Activated CD4-positive, alpha-beta T cell treated with anti-CD3 and anti-CD28 coated beads, Interleukin-2, amount 50 U/mL, for 24 hours (primary cell): ENCODE measurements around the gene KIF14.
A peak's percentile ranks its signal among the peaks of the same experiment; 100 is the strongest.

ENCODE experiments used
- DNase-seq, 2 donors: peaks; one replicate each; pipeline ENCODE4 v3.0.0-alpha.2; 2020; ENCODE audit warnings: low read depth in 1 of 2, low spot score in 1 of 2

The KIF14 gene, protein sequence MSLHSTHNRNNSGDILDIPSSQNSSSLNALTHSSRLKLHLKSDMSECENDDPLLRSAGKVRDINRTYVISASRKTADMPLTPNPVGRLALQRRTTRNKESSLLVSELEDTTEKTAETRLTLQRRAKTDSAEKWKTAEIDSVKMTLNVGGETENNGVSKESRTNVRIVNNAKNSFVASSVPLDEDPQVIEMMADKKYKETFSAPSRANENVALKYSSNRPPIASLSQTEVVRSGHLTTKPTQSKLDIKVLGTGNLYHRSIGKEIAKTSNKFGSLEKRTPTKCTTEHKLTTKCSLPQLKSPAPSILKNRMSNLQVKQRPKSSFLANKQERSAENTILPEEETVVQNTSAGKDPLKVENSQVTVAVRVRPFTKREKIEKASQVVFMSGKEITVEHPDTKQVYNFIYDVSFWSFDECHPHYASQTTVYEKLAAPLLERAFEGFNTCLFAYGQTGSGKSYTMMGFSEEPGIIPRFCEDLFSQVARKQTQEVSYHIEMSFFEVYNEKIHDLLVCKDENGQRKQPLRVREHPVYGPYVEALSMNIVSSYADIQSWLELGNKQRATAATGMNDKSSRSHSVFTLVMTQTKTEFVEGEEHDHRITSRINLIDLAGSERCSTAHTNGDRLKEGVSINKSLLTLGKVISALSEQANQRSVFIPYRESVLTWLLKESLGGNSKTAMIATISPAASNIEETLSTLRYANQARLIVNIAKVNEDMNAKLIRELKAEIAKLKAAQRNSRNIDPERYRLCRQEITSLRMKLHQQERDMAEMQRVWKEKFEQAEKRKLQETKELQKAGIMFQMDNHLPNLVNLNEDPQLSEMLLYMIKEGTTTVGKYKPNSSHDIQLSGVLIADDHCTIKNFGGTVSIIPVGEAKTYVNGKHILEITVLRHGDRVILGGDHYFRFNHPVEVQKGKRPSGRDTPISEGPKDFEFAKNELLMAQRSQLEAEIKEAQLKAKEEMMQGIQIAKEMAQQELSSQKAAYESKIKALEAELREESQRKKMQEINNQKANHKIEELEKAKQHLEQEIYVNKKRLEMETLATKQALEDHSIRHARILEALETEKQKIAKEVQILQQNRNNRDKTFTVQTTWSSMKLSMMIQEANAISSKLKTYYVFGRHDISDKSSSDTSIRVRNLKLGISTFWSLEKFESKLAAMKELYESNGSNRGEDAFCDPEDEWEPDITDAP (N-terminal part only)

DNA sequence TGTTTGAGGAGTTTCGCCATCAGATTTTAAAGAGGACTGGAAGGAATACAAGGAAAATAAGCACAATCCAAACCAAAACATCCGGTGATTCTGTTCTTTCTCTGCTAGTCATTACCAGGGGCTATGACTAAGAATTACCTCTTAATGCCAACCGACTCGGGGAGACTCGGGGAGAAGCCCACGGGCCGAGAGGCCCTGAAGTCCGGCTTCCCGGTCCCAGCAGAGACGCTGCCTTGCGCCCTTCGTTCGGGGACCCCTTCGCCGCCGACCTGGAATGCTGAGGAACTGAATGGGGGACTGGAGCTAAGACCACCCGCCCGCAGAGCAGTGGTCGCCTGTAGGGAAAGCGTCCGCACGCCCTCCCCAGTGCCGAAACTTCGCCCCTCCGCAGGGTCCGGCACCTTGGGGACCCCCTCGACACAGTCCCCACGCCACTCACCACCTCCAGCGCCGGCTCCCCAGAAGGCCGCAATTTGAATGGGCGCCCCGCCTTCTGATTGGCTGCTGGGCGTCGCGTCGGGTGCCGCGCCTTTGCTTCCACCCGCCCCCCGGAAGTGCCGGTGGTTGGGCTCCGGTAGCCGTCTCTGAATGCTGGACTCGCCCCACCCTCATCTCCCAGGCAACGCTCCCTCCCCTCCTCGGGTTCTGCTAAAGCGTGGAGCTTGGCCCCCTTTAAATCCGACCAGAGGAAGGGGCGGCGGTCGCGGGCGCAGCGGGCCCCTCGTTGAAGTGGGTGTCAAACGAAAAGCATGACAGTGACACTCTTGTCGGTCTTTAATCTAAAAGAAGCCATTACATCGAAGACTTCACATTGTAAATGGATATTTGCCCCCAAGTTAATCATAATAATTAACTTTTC lies at the start of gene KIF14:
TSS of gene KIF14 (minus strand) at position 479 of the 859 bp plus-strand sequence. CDS start 2,028 bp downstream, outside the sequence.
- DNase-seq: peak; percentile 75 to 86

- DNase-seq: peak; percentile 84 to 89
Measured at GRCh38 chr1:200669314-200670241, 49.0 kb upstream of the KIF14 start, which contains the start of gene DDX59. DDX59 (minus strand) TSS chr1:200669907; CDS start chr1:200666740, 3,167 bp downstream.

- DNase-seq: no peak
Measured at GRCh38 chr1:200668514-200669313, 48.2 kb upstream of the KIF14 start.

DNA sequence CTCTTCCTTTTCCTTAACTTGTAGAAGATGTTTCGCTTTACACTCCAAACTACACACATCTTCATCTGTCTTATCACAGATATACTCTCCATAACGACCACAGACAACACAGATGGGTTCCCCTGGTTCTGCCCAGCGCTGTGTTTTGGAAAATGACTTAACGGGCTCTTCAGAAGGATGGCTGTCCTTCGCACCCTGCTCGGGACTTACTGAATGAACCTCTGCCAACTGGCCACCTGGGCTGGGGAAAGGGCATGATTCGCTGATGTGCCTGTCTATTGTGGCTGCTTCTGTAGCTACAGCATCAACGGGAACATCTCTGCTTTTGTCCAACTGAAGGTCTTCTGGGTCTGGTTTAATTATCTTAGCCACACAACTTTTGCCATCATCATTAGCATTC lies 45.8 kb upstream of the KIF14 start:
- no peak for DNase-seq

- DNase-seq: no peak
Measured at GRCh38 chr1:200665861-200666260, 45.3 kb upstream of the KIF14 start.

- DNase-seq: no peak
Measured at GRCh38 chr1:200660719-200661118, 40.2 kb upstream of the KIF14 start.

DNA sequence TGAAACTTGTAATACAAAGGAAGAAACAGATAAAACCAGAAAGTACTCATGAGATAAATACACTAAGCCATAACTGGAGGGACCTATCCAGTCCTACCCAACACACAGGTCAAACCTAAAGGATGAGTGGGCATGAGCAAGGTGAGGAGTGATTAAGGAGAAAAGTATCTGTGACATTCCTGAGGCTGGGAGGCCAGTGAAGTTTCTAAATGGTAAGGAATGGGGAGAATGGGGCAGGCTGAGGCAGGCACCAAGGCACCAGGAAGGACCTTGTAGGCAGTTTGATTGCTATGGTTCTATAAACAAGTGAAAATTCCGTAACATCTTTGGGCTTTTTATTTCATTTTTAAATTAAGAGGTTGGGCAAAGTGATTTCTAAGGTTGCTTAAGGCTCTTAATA lies 38.7 kb upstream of the KIF14 start:
- no peak for DNase-seq

DNA sequence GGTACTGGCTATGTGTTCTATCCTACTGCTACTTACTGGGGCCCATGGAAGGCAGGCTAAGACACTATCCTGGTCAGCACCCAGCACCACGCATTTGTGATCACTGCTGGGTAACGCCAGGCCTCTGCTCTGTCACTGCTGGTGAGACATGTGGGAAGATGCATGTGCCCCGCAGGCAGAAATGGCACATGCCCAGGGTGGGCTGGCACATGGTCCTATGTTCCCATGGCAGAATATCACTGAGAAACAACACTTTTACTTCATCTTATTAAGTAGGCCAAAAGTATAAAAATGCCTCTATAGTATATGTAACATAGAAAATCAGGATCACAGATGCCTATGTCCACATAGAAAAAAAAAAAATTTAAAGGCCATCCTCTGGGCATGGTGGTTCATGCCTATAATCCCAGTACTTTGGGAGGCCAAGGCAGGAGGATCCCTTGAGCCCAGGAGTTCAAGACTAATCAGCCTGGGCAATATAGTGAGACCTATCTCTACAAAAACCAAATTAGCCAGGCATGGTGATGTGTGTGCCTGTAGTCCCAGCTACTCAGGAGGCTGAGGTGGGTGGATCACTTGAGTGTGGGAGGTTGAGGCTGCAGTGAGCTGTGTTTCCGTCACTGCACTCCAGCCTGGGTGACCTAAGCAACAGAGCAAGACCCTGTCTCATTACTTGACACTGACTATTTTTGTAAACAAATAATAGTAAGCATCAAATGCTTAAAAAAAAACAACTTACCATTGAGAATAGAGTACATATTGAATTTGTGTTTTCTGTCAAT lies 37.7 kb upstream of the KIF14 start:
- no peak for DNase-seq

DNA sequence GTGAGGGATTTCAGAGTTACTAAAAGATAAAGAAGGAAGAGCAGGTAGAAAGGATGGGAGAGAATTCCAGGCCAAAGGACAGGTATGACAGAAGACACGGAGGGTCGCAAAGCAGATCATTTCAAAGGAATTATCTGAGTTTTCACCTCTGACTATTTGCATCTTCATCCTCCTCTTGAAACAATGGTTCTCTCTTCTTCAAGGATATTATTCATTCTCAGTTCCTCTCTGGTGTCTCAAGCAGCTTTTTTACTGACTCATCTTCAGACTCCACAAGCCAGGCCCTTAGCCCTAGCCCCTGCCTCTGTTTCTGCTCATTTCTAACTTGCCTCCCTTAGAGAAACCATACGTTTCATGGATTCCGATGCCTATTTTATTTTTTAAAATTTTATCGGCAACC lies 34.1 kb upstream of the KIF14 start:
- no peak for DNase-seq

DNA sequence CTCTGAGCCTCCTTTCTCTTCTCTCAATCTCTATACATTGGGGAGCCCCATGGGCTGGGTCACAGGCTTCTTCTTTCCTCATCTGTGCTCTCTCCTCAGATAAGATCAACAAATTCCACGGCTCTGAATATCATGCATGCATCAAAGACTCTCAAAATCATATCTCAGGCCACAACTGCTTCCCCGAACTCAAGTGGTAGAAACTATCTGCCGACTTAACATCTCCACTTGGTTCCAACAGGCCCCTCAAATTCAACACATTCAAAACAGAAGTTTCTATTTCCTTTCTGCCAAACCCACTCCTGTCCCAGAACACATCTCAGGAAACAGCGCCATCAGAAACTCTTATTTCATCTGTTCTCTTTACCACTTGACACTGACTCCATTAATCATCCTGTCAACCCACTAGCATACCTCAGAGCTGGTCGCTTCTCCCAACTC lies 32.5 kb upstream of the KIF14 start:
- DNase-seq: no peak

- no peak for DNase-seq
Measured at GRCh38 chr1:200652378-200652777, 31.8 kb upstream of the KIF14 start.

- no peak for DNase-seq
Measured at GRCh38 chr1:200646515-200646914, 26.0 kb upstream of the KIF14 start.

DNA sequence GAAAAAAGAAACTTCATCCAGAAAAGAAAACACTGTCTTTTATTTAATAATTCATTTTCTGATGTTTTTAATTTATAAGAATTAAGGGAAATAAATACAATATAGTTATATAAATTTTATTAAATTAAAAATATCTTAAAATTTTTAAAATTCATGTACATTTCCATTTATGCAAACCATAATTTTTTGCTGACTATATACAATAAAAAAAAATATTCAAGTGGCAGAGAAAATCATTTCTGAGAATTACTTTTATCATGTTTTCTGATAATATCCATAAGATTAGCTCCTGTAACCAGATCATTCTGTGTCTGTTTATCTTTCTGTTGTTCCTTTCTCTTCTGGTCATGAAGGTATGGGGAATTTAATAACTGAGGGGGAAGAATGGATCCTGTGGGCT lies 23.5 kb upstream of the KIF14 start:
- no peak for DNase-seq

DNA sequence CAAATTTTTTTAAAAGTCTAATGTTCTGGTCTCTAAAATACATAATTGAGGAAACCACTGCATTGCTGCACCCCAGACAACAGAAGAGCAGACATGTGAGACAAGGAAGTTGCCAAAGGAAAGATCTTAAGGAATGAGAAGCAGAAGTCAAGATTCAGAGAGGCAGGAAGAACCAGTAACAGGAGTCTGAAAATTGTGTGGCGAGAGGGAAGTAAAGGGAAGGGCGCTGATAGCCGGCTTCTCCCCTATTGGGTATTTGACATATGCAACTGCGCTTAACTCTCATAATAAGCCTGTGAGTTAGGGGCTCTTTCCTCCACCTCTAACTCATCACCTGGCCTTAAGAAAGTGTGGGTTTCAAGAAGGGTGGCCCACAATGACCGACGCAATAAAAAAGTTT lies 21.9 kb upstream of the KIF14 start:
- no peak for DNase-seq

GRCh38 chr1:200640963-200641401 lies 20.4 kb upstream of the KIF14 start:
- no peak for DNase-seq

DNA sequence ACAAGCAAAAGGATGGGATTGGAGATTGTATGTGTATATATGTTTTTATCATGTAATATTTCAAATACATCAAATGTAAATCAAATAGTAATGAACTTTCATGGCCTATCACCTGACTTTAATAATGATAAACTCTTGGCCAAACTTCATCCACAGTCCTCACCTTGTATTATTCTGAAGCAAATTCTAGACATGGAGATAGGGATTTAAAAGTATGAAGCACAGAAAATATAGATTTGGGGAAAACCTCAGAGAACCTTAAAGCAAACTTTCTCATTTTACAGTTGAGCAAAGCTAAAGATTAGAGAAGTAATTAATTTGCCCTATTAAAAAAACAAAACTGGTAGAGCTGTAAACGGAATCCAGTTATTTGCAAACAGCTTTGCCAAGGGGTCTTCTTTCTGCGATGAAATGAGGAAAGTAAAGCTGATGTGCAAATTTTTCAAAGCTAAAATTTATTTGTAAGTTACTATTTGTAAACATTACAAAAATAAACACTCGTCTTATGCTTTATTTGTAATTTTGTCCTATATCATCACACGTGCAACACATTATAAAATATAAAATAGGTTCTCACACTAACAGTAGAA lies 19.9 kb upstream of the KIF14 start:
- no peak for DNase-seq

DNA sequence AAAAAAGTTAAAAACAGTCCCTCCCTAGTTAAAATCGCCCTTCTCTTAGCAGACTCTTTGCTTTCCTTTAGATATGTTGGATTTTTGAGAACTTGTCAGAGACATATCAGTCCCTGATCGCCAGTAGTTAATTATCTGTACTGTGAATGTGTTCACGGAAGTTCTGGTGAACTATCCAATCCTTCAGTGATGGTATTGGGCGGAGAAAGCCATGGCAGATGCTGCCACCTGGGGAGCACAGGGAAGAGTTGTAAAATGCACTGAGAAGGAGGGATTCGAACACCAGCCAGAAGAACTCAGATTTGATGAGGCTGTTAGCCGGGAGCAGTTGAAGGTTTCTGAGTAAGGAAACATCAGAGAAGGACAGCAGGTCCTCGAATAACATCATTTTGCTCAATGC lies 17.5 kb upstream of the KIF14 start:
- no peak for DNase-seq
